Measurements from ENCODE around the gene SLC25A22. TPM values are rescaled to one million over a fixed set of nuclear protein-coding genes. Genes with fewer than 3 reads are reported as not detected.

SLC25A22 gene
- total RNA-seq, 1 donor from 2014 or later, result 20.8 TPM

DNA sequence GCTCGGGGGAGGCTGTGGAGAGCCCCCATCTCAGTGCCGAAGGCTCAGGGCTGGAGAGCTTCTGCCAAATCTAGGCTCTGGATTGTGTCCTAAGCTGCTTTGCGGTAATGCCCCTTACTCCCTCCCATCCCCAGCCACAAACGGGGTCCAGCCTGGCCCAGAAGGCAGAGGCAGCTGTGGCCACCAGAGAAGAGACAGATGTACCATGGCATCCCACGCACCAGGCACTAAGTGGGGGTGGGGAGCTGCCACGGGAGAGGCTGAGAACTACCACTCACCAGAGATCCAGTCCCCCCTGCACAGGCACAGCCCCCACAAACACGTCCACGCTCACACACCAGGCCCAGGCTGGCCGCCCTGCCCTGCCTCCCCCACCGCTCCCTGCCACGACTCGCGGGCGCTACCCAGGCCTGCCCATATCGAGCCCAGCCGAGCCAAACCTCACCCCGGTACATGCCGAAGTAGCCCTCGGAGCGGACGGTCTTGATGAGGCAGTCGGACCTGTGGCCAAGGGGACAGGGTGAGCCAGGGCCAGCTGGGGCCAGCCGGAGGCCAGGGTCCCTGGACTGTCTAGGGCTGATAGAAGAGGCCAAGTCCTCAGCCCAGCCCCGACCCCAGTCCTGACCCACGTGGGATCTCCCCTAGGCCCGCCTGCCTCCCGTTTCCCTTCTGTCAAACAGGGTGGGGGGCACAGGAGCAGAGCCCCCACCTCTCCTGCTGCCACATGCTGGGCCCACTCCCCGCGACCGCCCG is 3.9 kb downstream of the SLC25A22 start:
- Histone ChIP-seq H3K27me3 (no peaks in the 10 kb centered on the region), H3K27ac (no peak overlapping the region), H3K4me3 (peak overlapping the region; percentile 87), H3K9me3 (no peaks in the 10 kb centered on the region), H3K36me3 (peaks cover 7% of the 10 kb centered on the region), H3K4me1 (peaks cover 22% of the 10 kb centered on the region)
- DNase-seq (no peak), ATAC-seq (no peak)
- intact Hi-C loops (cut with DNase I), result no loop called here
- TF ChIP-seq, protein P1, sequence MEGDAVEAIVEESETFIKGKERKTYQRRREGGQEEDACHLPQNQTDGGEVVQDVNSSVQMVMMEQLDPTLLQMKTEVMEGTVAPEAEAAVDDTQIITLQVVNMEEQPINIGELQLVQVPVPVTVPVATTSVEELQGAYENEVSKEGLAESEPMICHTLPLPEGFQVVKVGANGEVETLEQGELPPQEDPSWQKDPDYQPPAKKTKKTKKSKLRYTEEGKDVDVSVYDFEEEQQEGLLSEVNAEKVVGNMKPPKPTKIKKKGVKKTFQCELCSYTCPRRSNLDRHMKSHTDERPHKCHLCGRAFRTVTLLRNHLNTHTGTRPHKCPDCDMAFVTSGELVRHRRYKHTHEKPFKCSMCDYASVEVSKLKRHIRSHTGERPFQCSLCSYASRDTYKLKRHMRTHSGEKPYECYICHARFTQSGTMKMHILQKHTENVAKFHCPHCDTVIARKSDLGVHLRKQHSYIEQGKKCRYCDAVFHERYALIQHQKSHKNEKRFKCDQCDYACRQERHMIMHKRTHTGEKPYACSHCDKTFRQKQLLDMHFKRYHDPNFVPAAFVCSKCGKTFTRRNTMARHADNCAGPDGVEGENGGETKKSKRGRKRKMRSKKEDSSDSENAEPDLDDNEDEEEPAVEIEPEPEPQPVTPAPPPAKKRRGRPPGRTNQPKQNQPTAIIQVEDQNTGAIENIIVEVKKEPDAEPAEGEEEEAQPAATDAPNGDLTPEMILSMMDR (IDR thresholded peaks at IDR 0.05), result no peak

DNA sequence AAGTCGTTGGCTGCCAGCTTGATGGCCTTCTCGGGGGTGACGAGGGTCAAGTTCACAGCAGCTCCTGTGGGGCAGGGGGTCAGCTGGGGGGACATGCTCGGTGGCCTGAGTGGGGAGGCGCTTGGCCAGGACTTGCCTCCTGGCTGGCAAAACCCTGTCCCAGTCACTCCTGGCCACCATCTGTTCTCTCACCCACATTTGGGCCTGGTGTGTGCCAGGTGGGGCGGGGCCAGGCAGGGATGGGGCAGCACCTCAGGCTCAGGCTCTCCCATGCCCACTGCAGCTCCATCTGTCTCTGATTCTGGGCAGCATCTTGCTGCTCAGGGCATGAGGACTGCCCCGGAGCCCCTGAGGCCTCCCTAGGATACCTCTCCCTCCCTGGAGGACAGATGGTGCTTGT is 4.5 kb downstream of the SLC25A22 start:
- DNase-seq (no peak), ATAC-seq (no peak)
- no peak overlapping the region for H3K27ac ChIP-seq
- H3K9me3 ChIP-seq, result no peaks in the 10 kb centered on the region
- H3K4me1 ChIP-seq, result peaks cover 22% of the 10 kb centered on the region
- TF ChIP-seq, protein P1 (IDR thresholded peaks at IDR 0.05), result no peak
- peaks cover 7% of the 10 kb centered on the region for H3K36me3 ChIP-seq
- H3K4me3 ChIP-seq, result no peak overlapping the region
- intact Hi-C loops (cut with DNase I), result no loop called here
- no peaks in the 10 kb centered on the region for H3K27me3 ChIP-seq

DNA sequence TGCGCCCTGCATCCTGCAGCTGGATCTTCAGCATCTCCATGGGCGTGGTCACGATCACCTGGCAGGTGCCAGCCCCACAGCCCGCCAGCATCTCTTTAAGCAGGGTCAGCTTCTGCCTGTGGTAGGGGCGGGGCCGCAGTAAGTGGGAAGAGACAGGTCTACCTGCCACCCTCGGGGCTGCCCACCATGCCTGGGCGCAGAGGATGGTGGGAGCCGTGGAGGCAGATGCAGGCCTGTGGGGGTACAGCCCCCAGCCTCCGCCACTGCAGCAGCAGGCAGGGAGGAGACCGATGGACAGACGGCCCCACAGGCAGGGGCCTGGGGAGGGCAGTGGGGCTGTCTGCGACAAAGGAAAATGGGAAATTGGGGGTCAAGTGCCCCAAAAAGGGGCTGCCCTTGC is 5.2 kb downstream of the SLC25A22 start:
- no peak for ATAC-seq
- Histone ChIP-seq H3K9me3 (no peaks in the 10 kb centered on the region), H3K4me1 (peaks cover 22% of the 10 kb centered on the region), H3K27me3 (no peaks in the 10 kb centered on the region), H3K27ac (no peak overlapping the region), H3K4me3 (no peak overlapping the region), H3K36me3 (peaks cover 7% of the 10 kb centered on the region)
- DNase-seq, result no peak
- intact Hi-C loops (cut with DNase I), result no loop called here
- TF ChIP-seq, protein P1 (IDR thresholded peaks at IDR 0.05), result no peak

DNA sequence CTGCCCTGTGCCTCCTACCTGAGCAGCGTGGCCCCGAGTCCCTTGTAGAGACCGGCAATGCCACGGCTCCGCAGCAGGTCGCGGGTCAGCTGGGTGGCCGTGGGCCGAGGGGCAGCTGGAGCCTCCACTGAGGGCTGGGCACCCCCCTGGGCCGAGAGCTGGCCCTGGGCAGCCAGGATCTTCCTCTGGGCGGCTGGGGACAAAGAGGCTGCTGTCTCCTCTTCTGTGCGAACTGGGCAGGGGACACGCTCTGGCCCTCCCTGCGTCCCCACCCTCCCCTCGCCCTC is 5.6 kb downstream of the SLC25A22 start:
- Histone ChIP-seq H3K4me3 (no peak overlapping the region), H3K9me3 (no peaks in the 10 kb centered on the region), H3K27ac (no peak overlapping the region), H3K4me1 (peaks cover 22% of the 10 kb centered on the region), H3K27me3 (no peaks in the 10 kb centered on the region), H3K36me3 (peaks cover 7% of the 10 kb centered on the region)
- no peak for DNase-seq
- TF ChIP-seq, protein P1 (IDR thresholded peaks at IDR 0.05), result no peak
- intact Hi-C loops (cut with DNase I), result no loop called here
- ATAC-seq, result no peak

DNA sequence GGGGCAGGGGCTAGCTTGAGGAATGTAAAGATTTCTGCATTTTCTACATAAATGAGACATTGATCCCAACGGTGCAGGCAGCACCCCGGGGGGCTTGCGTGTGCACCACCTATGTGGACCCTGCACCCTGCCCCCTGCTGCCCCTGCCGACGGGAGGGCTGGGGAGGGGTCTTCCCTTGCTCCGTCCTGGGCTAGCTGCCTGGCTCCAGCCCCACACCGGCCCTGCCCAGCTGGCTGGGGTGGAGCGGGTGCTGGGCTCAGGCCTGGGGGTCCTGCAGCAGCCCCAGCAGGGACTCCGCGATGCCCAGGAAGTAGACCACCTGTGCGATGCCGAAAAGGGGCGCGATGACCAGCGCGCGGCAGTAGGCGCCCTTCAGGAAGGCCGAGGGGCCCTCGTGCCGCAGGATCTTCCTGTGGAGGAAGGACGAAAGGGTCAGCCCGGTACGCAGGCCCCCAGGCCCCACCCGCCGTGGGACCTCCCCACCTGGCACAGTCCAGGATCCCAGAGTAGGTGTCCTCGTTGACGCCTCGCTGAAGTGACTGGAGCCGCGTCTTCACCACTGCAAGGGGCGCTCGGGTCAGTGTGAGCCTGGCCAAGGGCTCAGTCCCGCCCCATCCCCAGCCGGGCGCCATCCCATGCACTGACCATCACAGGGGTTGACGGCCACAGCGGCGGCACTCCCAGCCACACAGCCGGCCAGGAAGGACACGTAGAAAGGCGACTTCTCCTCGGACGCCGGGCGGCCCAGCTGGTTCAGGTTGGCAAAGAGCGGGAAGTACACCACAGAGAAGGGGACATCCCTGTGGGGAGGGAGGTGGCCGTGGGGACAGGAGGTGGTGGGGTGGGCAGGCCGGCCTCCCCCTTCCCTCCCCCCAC is 6.2 kb downstream of the SLC25A22 start:
- Histone ChIP-seq H3K4me1 (peaks cover 17% of the 10 kb centered on the region), H3K27me3 (no peaks in the 10 kb centered on the region), H3K36me3 (peaks cover 7% of the 10 kb centered on the region), H3K27ac (no peak overlapping the region), H3K9me3 (no peaks in the 10 kb centered on the region), H3K4me3 (no peak overlapping the region)
- DNase-seq, result no peak
- TF ChIP-seq, protein P1 (IDR thresholded peaks at IDR 0.05), result no peak
- intact Hi-C loops (cut with DNase I), result no loop called here
- ATAC-seq, result no peak
